Hematopoietic multipotent progenitor cell treated with erythropoietin and hydrocortisone succinate and interleukin-3 and kit ligand, for 8 days (in vitro differentiated cells): ENCODE measurements around the gene AXL.
A peak's percentile ranks its signal among the peaks of the same experiment; 100 is the strongest.

Source experiments
- DNase-seq: peaks from one replicate; pipeline ENCODE4 v3.0.0-alpha.2; 2015

Gene AXL

DNA sequence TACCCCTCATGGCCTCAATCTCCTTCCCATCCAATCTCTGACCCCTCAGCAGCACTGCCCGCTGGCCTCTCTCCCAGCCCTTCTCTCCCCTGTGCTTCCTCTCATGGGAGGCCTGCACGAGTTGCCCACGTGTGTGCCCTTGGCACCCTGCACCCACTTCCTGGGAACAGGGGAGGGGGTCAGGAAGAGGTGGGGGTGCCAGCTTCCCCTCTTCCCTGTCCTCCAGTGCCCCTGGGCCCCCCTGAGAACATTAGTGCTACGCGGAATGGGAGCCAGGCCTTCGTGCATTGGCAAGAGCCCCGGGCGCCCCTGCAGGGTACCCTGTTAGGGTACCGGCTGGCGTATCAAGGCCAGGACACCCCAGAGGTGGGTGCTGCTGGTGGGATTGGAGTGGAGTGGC lies 19.2 kb downstream of the AXL start:
- DNase-seq, result no peak

DNA sequence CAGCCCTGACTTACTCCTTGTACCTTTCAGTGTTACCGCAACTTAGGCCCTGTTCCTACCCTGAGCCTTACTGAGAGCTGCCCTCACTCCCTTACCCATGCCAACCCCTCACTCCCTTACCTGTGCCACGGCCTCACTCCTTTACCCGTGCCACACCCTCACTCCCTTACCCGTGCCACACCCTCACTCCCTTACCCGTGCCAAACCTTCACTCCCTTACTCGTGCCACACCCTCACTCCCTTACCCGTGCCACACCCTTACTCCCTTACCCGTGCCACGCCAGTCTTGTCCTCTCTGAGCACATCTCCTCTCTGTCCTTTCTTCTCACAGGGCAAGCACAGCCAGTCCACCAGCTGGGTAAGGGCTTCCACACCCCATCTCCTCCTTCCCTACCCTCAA lies 20.3 kb downstream of the AXL start:
- no peak for DNase-seq

GRCh38 chr19:41239961-41240574 lies 21.0 kb downstream of the AXL start:
- DNase-seq, result no peak

GRCh38 chr19:41241859-41242258 lies 22.8 kb downstream of the AXL start:
- no peak for DNase-seq

DNA sequence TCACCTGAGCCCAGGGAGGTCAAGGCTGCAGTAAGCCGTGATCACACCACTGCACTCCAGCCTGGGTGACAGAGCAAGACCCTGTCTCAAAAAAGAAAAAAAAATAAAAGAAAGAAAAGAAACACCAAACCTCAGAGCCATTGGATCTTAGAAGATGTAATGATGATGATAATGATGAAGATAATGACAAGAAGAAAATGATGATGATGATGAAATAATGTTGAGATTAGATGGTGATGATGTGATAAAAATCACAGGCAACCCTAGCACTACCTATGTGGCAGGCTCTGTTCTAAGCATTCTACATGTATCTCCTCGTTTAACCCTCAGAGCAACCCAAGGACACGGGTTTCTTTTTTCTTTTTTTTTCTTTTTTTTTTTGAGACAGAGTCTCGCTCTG lies 25.1 kb downstream of the AXL start:
- no peak for DNase-seq

- no peak for DNase-seq
These were observed 26.8 kb downstream of the AXL start for GRCh38 chr19:41245843-41246242.

GRCh38 chr19:41248895-41249294 lies 29.9 kb downstream of the AXL start:
- no peak for DNase-seq

- no peak for DNase-seq
These were observed 30.8 kb downstream of the AXL start for GRCh38 chr19:41249707-41250423.

- no peak for DNase-seq
These were observed 34.6 kb downstream of the AXL start for GRCh38 chr19:41253660-41254059.

DNA sequence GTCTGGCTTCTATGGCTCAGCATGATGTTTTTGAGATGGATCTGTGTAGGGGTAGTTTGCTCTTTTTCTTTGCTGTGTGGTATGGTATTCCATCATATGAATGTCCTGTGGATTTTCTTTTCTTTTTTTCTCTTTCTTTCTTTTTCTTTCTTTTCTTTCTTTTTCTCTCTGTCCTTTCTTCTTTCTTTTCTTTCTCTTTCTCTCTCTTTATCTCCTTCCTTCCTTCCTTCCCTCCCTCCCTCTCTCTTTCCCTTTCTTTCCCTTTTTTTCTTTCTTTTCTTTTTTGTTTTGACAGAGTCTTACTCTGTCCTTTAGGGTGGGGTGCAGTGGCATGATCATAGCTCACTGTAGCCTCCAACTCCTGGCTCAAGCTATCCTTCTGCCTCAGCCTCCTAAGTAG lies 36.1 kb downstream of the AXL start:
- DNase-seq, result no peak

GRCh38 chr19:41261474-41262190 lies 42.6 kb downstream of the AXL start:
- no peak for DNase-seq

- DNase-seq, result peak; percentile 87
These were observed 44.2 kb downstream of the AXL start for GRCh38 chr19:41263042-41263849.

DNA sequence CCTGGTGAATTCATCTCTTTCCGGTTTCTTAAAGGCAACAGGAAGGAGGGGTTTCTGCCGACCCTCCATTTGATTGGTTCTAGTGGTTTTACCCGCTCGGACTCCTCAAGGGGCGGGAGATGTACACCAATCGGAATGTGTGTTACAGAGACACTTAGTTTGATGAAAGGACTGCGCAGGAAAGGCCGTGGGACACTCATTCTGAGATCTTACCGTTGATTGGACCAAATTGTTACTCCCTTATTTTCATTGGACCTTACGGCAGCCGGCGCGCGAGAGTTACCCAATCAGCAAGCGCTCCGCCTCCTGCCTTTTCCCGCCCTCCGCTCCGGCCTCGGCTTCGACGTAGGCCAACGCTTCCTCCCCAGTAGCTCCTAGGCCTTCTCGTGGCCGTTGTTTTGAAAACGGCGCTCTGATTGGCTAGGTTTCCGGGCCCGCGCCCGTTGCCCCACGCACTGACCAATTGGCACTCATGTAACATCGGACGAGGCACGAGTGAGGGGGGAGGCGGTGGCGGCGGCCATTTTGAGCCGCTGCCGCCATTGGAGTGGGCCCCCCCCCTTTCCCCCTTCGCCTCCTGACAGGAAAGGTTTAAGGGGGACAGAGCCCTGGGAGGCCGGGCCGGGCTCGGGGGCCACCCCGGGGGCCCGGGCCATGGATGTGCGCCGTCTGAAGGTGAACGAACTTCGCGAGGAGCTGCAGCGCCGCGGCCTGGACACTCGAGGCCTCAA lies 45.0 kb downstream of the AXL start, which contains the start of gene HNRNPUL1:
Gene HNRNPUL1, plus strand, starts transcription at position 523 of the 731 bp plus-strand sequence. Its CDS starts 132 bp downstream, at position 655.
- DNase-seq, result peak; percentile 100

GRCh38 chr19:41264581-41265394 lies 45.8 kb downstream of the AXL start:
- DNase-seq, result peak; percentile 50

DNA sequence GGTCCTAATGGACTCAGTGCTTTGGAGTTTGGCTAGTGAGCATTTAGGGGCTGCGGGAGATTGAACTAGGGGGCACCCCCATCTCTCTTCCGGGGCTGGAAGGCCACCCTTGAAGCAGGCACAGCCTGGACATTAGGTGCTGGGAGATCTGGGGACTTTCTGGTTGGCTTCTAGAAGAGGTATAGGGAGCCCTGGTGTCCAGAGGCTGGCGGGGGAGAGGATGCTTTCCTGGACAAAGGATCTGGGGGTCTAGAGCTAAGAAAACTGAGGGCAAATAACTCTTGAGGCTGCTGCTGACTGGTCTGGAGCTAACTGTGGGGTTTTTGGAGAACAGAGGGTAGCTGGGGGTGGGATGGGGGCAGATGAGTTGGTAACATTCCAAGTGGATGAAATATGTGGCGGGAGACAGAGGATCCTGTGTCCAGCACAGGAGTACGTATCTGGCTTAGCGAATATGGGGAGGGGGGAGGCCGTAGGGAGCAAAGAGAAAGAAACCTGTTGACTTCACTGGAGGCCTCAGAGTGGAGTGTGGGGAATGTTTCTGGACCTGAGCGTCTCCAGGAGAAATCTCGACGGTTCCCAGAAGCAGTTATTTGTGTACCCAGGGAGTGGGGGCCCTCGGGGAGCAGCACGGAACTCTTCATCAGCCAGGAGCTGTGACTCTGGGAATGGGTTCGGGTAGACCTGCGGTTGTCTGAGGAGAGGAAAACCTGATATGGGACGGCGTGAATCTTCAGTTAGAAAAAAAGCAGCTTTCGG lies 46.6 kb downstream of the AXL start:
- DNase-seq, result peak; percentile 26

DNA sequence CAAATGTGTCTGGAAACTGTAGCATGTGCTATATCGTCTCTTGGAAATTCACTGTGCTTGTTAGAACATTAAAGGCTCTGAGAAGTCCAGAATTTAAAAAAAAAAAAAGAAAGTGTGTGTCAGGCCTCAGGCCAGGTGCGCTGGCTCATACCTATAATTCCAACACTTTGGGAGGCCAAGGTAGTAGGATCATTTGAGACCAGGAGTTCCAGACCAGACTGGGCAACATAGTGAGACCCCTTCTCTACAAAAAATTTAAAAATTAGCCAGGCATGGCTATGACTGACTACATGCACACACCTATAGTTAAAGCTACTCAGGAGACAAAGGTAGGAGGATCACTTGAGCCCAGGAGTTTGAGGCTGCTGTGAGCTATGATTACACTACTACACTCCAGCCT lies 50.0 kb downstream of the AXL start:
- DNase-seq, result no peak

GRCh38 chr19:41269571-41269970 lies 50.5 kb downstream of the AXL start:
- DNase-seq, result no peak

DNA sequence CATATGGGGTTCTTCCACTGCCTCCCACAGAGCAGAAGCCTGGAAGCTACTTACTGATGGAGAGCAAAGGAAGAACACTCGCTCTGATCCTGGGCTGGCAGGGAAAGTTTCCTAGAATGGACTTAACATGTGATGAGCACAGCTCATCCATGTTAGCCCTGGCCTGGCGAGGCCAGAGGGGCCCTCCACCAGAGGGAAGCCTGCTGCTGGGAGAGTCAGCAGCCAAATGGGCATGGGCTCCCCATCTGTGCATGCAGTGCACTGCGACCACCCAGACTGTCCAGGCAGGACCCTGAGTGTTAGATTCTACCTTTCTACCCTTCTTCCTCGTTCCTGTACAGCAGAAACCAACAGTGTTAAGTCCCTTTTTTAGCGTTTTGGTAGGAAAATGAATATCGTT lies 54.1 kb downstream of the AXL start:
- no peak for DNase-seq

GRCh38 chr19:41274802-41275201 lies 55.8 kb downstream of the AXL start:
- no peak for DNase-seq

GRCh38 chr19:41276231-41276630 lies 57.2 kb downstream of the AXL start:
- DNase-seq, result no peak

GRCh38 chr19:41278478-41278877 lies 59.5 kb downstream of the AXL start:
- no peak for DNase-seq
